22Rv1 (cell line): ENCODE measurements around the gene PKIG.

Experiments
- H3K27ac ChIP-seq: fragments of 450-650 bp; 2 replicates; pipeline ENCODE4 v1.5.1; 2017
- ZFX ChIP-seq: fragments of 450-650 bp; IDR thresholded peaks from 2 replicates; pipeline ENCODE4 v1.6.1; 2017; ENCODE audit warnings: antibody characterized with exemption, borderline replicate concordance
- TF ChIP-seq, protein P1 (sequence below): fragments of 450-650 bp; IDR thresholded peaks from 2 replicates; pipeline ENCODE4 v1.5.1; 2017; ENCODE audit warnings: mild to moderate bottlenecking

The PKIG gene

GRCh38 chr20:44603327-44603726, 20.9 kb downstream of the PKIG start:
- no peak overlapping the region for H3K27ac ChIP-seq

DNA sequence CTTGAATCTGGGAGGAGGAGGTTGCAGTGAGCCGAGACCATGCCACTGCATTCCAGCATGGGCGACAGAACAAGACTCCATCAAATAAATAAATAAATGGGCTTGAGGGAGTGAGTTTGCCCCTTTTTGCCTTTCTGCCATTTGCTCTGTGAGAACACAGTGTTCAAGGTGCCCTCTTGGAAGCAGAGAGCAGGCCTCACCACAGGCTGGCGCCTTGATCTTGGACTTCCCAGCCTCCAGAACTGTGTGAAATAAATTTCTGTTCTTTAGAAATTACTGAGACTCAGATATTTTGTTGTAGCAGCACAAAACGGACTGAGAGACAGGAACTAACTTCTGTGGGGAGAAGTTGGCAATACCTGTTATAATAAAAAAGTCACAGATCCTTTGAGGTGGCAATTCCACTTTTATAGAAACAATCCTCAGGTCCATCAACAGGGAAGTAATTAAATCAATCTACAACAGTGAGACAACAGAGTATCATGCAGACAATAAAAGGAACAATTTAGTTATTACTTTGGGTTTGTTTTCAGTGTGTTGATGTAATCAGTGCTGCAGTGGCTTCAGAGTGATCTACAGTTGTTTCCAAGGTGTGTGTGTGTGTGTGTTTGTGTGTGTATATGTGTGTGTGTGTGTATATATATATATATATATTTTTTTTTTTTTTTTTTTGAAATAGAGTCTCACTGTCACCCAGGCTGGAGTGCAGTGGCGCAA, 24.5 kb downstream of the PKIG start:
- TF ChIP-seq ZFX: no peak
- TF ChIP-seq, protein P1, sequence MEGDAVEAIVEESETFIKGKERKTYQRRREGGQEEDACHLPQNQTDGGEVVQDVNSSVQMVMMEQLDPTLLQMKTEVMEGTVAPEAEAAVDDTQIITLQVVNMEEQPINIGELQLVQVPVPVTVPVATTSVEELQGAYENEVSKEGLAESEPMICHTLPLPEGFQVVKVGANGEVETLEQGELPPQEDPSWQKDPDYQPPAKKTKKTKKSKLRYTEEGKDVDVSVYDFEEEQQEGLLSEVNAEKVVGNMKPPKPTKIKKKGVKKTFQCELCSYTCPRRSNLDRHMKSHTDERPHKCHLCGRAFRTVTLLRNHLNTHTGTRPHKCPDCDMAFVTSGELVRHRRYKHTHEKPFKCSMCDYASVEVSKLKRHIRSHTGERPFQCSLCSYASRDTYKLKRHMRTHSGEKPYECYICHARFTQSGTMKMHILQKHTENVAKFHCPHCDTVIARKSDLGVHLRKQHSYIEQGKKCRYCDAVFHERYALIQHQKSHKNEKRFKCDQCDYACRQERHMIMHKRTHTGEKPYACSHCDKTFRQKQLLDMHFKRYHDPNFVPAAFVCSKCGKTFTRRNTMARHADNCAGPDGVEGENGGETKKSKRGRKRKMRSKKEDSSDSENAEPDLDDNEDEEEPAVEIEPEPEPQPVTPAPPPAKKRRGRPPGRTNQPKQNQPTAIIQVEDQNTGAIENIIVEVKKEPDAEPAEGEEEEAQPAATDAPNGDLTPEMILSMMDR: no peak
- no peak overlapping the region for H3K27ac ChIP-seq

More at GRCh38 chr20:44603327-44603726, 20.9 kb downstream of the PKIG start:
- TF ChIP-seq, protein P1: no peak
- no peak for TF ChIP-seq ZFX

DNA sequence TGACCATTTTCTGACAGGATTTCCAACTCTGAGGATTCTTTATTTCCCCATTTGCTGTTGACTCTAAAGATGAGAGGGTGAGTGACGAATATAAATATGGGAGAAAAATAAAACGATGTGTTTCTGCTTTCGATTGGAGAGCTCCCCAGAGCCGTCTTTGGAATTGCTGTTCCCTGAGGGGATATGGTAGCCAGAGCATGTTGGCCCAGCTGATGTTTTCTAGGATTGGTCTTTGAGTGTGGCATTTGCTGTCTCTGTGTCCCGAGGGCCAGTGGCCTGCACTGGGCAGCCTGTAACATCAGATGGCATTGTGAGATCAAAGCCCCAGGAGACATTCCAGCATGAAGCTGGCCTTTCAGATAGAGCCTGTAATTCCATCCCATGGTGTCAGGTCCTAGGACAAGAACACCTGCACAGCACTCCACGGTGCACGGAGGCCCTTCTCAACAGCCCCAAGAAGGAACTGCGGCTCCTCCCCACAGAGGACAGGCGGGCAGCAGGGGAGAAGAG, 26.7 kb downstream of the PKIG start:
- no peak for TF ChIP-seq ZFX
- TF ChIP-seq, protein P1: no peak
- peak overlapping the region; percentile 50 for H3K27ac ChIP-seq

DNA sequence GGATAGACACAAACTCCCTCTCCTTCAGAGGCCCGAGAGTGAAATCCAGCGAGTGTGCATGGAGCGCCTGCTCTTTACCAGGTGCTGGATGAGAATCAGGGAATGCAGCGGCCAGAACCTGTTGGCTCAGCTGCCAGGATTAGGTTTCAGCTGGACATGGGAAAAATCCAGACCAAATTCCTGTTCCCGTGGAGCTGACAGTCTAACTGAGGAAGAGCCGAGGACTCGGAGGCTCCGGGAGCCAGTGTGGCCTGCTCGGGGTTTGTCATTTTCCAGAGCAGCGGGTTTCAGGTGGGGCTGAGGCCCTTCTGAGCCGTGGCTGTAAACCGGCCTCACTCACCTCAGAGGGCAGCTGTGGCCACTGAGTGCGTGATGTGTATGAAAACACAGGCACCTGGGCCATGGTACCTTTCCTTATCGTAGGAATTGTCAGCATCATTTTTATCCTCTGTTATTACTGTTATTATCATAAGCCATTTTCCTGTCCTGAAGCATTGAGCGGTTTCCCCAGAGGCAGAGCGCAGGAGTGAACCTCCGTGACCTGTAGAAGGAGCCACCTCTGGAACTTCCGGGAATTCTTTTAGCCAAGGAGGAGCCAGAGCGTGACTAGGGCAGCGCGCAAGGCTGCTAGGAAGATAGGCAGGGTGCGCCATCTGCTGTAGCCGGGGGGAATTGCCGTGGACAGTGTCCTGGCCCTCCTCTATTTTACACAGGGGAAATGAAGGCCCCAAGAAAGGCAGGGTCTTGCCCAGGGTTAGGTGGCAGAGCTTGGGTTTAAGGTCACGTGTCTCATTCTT, 27.3 kb downstream of the PKIG start:
- TF ChIP-seq, protein P1: peak; percentile 96
- TF ChIP-seq ZFX: no peak
- H3K27ac ChIP-seq: peak overlapping the region; percentile 50

DNA sequence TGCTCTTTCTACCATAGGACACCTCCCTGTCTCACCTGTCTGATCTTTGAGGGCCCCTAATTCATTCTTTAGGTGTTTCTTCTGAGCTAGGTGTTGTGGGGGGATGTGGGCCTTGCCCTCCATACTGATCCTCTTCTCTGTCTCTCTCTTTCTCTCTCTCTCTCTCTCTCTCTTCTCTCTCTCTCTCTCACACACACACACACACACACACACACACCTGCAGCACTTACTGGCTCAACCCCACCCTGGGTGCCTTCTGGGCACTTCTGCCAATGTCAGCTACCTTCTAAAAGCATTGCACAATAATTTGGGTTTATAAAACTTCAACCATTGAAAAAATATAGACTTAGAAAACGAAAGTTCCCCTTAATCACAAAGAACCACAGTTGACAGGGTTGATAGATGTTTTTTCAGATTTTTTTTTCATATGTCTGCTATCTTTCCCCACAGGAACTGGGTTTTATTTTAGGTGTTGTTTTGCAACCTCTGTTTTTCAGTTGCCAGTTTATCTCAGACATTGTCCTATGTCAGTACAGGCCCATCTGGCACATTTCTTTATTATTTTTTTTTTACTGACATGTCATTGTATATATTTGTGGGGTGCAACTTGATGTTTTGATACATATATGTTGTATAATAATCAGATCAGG, 28.1 kb downstream of the PKIG start:
- no peak for TF ChIP-seq ZFX
- TF ChIP-seq, protein P1: peak; percentile 41
- no peak overlapping the region for H3K27ac ChIP-seq

- no peak overlapping the region for H3K27ac ChIP-seq
- TF ChIP-seq ZFX: no peak
- TF ChIP-seq, protein P1: no peak
Measured at GRCh38 chr20:44613575-44613974, 31.2 kb downstream of the PKIG start.
